B cell (primary cell): Measurements from ENCODE around the gene SNTB2. TPM values are rescaled to one million over a fixed set of nuclear protein-coding genes. Genes with fewer than 3 reads are reported as not detected.

Experiments
- polyA plus RNA-seq: library from polyadenylated mRNA; depleted of rRNA; stranded (reverse); fragments of >200 nt; gene quantifications from 2 replicates; pipeline ENCODE4 v1.2.3, GENCODE V29; 2012
- small RNA-seq: library from RNA; depleted of rRNA; stranded (forward); fragments of <200 nt; gene quantifications from one replicate; pipeline ENCODE3, GENCODE V24; 2012; ENCODE audit warnings: low replicate concordance, low read depth; ENCODE audit not compliant: insufficient read length
- total RNA-seq, 2 donors: library from RNA; stranded (reverse); fragments of 120-200 nt in 1 of 2; gene quantifications; 1 replicate in 1 of 2; 2 replicates in 1 of 2; pipeline versions ENCODE4 v1.2.3 to v1.2.4, GENCODE V29; 2013 to 2022

SNTB2 gene
- total and polyA plus RNA-seq, 2 donors (not counting 1 experiment from before 2014, with no cell fraction given) = 3.8 to 16.2 TPM

Small RNA genes within 50 kb of the gene (small RNA-seq; reads per million reads assigned to genes)
- gene RF00019 (not detected), gene RNU6-22P (not detected)

Other genes starting within 250 kb of the SNTB2 start
- 2.5 and 2.6 TPM in 2 replicates for gene HAS3, start 81.5 kb upstream of the SNTB2 start, total RNA-seq
- 1.4 and 2.0 TPM in 2 replicates for gene HAS3, start 81.5 kb upstream of the SNTB2 start, polyA plus RNA-seq
- gene CHTF8, start 54.6 kb upstream of the SNTB2 start, total RNA-seq = 112 and 118 TPM in 2 replicates
- 35.0 and 65.0 TPM in 2 replicates for gene CHTF8, start 54.6 kb upstream of the SNTB2 start, polyA plus RNA-seq
- 29.4 and 30.1 TPM in 2 replicates for gene UTP4, start 54.5 kb upstream of the SNTB2 start, total RNA-seq
- 20.6 and 24.3 TPM in 2 replicates for gene UTP4, start 54.5 kb upstream of the SNTB2 start, polyA plus RNA-seq
- gene VPS4A, start 124.2 kb downstream of the SNTB2 start, total RNA-seq = 41.4 and 43.8 TPM in 2 replicates
- gene VPS4A, start 124.2 kb downstream of the SNTB2 start, polyA plus RNA-seq = 32.5 and 33.1 TPM in 2 replicates
- 9.2 and 9.6 TPM in 2 replicates for gene PDF, start 143.4 kb downstream of the SNTB2 start, total RNA-seq
- 4.3 and 5.5 TPM in 2 replicates for gene PDF, start 143.4 kb downstream of the SNTB2 start, polyA plus RNA-seq
- 61.6 and 62.0 TPM in 2 replicates for gene COG8, start 152.4 kb downstream of the SNTB2 start, total RNA-seq
- 22.9 and 34.4 TPM in 2 replicates for gene COG8, start 152.4 kb downstream of the SNTB2 start, polyA plus RNA-seq
- gene NIP7, start 152.6 kb downstream of the SNTB2 start, total RNA-seq = 20.2 and 29.3 TPM in 2 replicates
- 4.1 and 4.4 TPM in 2 replicates for gene NIP7, start 152.6 kb downstream of the SNTB2 start, polyA plus RNA-seq
- 4.5 and 6.3 TPM in 2 replicates for gene TMED6, start 164.6 kb downstream of the SNTB2 start, total RNA-seq
- gene TMED6, start 164.6 kb downstream of the SNTB2 start, polyA plus RNA-seq = 0.78 and 0.81 TPM in 2 replicates
- 61.1 and 64.1 TPM in 2 replicates for gene TERF2, start 198.8 kb downstream of the SNTB2 start, total RNA-seq
- 20.4 and 22.2 TPM in 2 replicates for gene TERF2, start 198.8 kb downstream of the SNTB2 start, polyA plus RNA-seq
- gene CYB5B, start 237.5 kb downstream of the SNTB2 start, total RNA-seq = 56.7 and 64.7 TPM in 2 replicates
- gene CYB5B, start 237.5 kb downstream of the SNTB2 start, polyA plus RNA-seq = 21.5 and 41.6 TPM in 2 replicates